GM19043 (cell line): ENCODE results near the gene ABCG1.

Experiments
- ATAC-seq: cut with Tn5 transposase; IDR thresholded peaks from one replicate; pipeline ENCODE4 v1.9.1; 2021; ENCODE audit warnings: low read depth; ENCODE audit not compliant: unreplicated experiment

ABCG1 gene

GRCh38 chr21:42300956-42301355, 82.0 kb downstream of the ABCG1 start:
- no peak for ATAC-seq

- ATAC-seq: no peak
These were observed 82.6 kb downstream of the ABCG1 start for GRCh38 chr21:42301371-42302075.

GRCh38 chr21:42302076-42302650, 83.2 kb downstream of the ABCG1 start:
- no peak for ATAC-seq

GRCh38 chr21:42302794-42303193, 83.9 kb downstream of the ABCG1 start:
- no peak for ATAC-seq

GRCh38 chr21:42303443-42303842, 84.5 kb downstream of the ABCG1 start:
- no peak for ATAC-seq

- ATAC-seq: no peak
These were observed 85.9 kb downstream of the ABCG1 start for GRCh38 chr21:42304556-42305454.

GRCh38 chr21:42305707-42306147, 86.8 kb downstream of the ABCG1 start:
- no peak for ATAC-seq

- ATAC-seq: no peak
These were observed 87.6 kb downstream of the ABCG1 start for GRCh38 chr21:42306366-42307035.

- no peak for ATAC-seq
These were observed 88.2 kb downstream of the ABCG1 start for GRCh38 chr21:42307106-42307505.

GRCh38 chr21:42308161-42308913, 89.4 kb downstream of the ABCG1 start:
- ATAC-seq: no peak

GRCh38 chr21:42308914-42309752, 90.2 kb downstream of the ABCG1 start:
- no peak for ATAC-seq

- no peak for ATAC-seq
These were observed 90.8 kb downstream of the ABCG1 start for GRCh38 chr21:42309753-42310213.

GRCh38 chr21:42310411-42311001, 91.6 kb downstream of the ABCG1 start:
- no peak for ATAC-seq

GRCh38 chr21:42311160-42311559, 92.2 kb downstream of the ABCG1 start:
- no peak for ATAC-seq

- ATAC-seq: no peak
These were observed 93.1 kb downstream of the ABCG1 start for GRCh38 chr21:42311816-42312625.

GRCh38 chr21:42312626-42313104, 93.7 kb downstream of the ABCG1 start:
- ATAC-seq: no peak

- no peak for ATAC-seq
These were observed 94.6 kb downstream of the ABCG1 start for GRCh38 chr21:42313501-42313969.
